Measurements from ENCODE around the gene CRTAP. TPM values are rescaled to one million over a fixed set of nuclear protein-coding genes. Genes with fewer than 3 reads are reported as not detected.

The CRTAP gene
- total RNA-seq, 6 experiments from 2014 or later = 261 to 322 (median 296) TPM

GRCh38 chr3:33170531-33170930 is 56.7 kb downstream of the CRTAP start:
- no peak for DNase-seq
- Mint-ChIP-seq H3K36me3 (ENCODE audit: low read depth) (no peaks in the 10 kb centered on the region), H3K4me3 (no peak overlapping the region), H3K4me1 (ENCODE audit: low read depth) (no peaks in the 10 kb centered on the region), H3K27ac (no peak overlapping the region), H3K9me3 (no peaks in the 10 kb centered on the region), H3K27me3 (ENCODE audit: insufficient read depth) (peaks cover 17% of the 10 kb centered on the region; the same call in 1 of the 2 replicates)
- TF ChIP-seq CTCF (IDR thresholded peaks at IDR 0.05) = no peak

- DNase-seq = no peak
- Mint-ChIP-seq H3K9me3 (no peaks in the 10 kb centered on the region), H3K27me3 (ENCODE audit: insufficient read depth) (peaks cover 20% of the 10 kb centered on the region; the same call in 1 of the 2 replicates), H3K4me3 (no peak overlapping the region), H3K4me1 (ENCODE audit: low read depth) (no peaks in the 10 kb centered on the region), H3K27ac (no peak overlapping the region), H3K36me3 (ENCODE audit: low read depth) (no peaks in the 10 kb centered on the region)
- TF ChIP-seq CTCF (IDR thresholded peaks at IDR 0.05) = no peak
Observed at GRCh38 chr3:33171580-33171979, 57.8 kb downstream of the CRTAP start.

GRCh38 chr3:33173103-33173502 is 59.3 kb downstream of the CRTAP start:
- no peak for TF ChIP-seq CTCF (IDR thresholded peaks at IDR 0.05)
- Mint-ChIP-seq H3K4me3 (no peak overlapping the region), H3K27ac (no peak overlapping the region), H3K36me3 (ENCODE audit: low read depth) (no peaks in the 10 kb centered on the region), H3K4me1 (ENCODE audit: low read depth) (no peaks in the 10 kb centered on the region), H3K27me3 (ENCODE audit: insufficient read depth) (peaks cover 24% of the 10 kb centered on the region; the same call in 1 of the 2 replicates), H3K9me3 (no peaks in the 10 kb centered on the region)
- no peak for DNase-seq

GRCh38 chr3:33173672-33174071 is 59.9 kb downstream of the CRTAP start:
- H3K27ac Mint-ChIP-seq = no peak overlapping the region
- TF ChIP-seq CTCF (IDR thresholded peaks at IDR 0.05) = no peak
- H3K4me1 Mint-ChIP-seq (ENCODE audit: low read depth) = no peaks in the 10 kb centered on the region
- no peak for DNase-seq
- no peaks in the 10 kb centered on the region for H3K36me3 Mint-ChIP-seq (ENCODE audit: low read depth)
- no peaks in the 10 kb centered on the region for H3K9me3 Mint-ChIP-seq
- H3K27me3 Mint-ChIP-seq (ENCODE audit: insufficient read depth) = peaks cover 30% of the 10 kb centered on the region
- no peak overlapping the region for H3K4me3 Mint-ChIP-seq

- peaks cover 32% of the 10 kb centered on the region for H3K27me3 Mint-ChIP-seq (ENCODE audit: insufficient read depth)
Observed at GRCh38 chr3:33174095-33174494, 60.3 kb downstream of the CRTAP start.

More at GRCh38 chr3:33174095-33174494, 60.3 kb downstream of the CRTAP start:
- Mint-ChIP-seq H3K9me3 (no peaks in the 10 kb centered on the region), H3K36me3 (ENCODE audit: low read depth) (no peaks in the 10 kb centered on the region), H3K4me1 (ENCODE audit: low read depth) (no peaks in the 10 kb centered on the region), H3K27ac (no peak overlapping the region), H3K4me3 (no peak overlapping the region)
- DNase-seq = no peak
- TF ChIP-seq CTCF (IDR thresholded peaks at IDR 0.05) = no peak
